Measurements from ENCODE around the gene CDH24. TPM values are rescaled to one million over a fixed set of nuclear protein-coding genes. Genes with fewer than 3 reads are reported as not detected.

The CDH24 gene
- total and polyA plus RNA-seq, 9 of the 15 experiments (the other 6 are each of a cell fraction or from before 2014, with no cell fraction given): 0.04 to 16.2 (median 4.9) TPM

- H2AFZ ChIP-seq (ENCODE audit: low read depth, low read length): no peak overlapping the region
- FAIRE-seq: no peak
- BruUV-seq (replicated peaks): no TSS peak
- DNase-seq (ENCODE audit: extremely low read depth in 1 of 4, low spot score in 3 of 4): no peak
- ATAC-seq: no peak
- no peaks in the 10 kb centered on the region for H3K9me1 ChIP-seq (ENCODE audit: control insufficient read depth, insufficient read depth, low read length)
- H3K27ac ChIP-seq (ENCODE audit: extremely low read depth, low read depth, low read length): no peak overlapping the region
- ChIA-PET CTCF (ENCODE audit: low intra/inter-chr PET ratio) (no interaction called here), POLR2A (interaction anchor here (0.6 to 6.6 kb wide), 10 partner anchors 8 to 1292 kb away, joined by 3 to 65 read pairs (median 4); no protein-coding TSS in a partner anchor)
- H3K27me3 ChIP-seq (ENCODE audit: control insufficient read depth in 2 of 2, insufficient read depth in 2 of 2, low read length in 2 of 2): no peaks in the 10 kb centered on the region
- no peaks in the 10 kb centered on the region; the same call in 2 of the 3 replicates for H3K79me2 ChIP-seq (ENCODE audit: control insufficient read depth, insufficient read depth, low read length)
- H3K4me3 ChIP-seq: no peak overlapping the region
- peaks cover 10% of the 10 kb centered on the region; the same call in 1 of the 2 replicates for H4K20me1 ChIP-seq (replicated peaks; ENCODE audit: control insufficient read depth, insufficient read depth, low read length)
- 51% methylated on average over 8 of the region's 8 CpGs for WGBS (ENCODE audit: insufficient coverage, low coverage, missing lambda C conversion rate)
- H3K4me1 ChIP-seq (replicated peaks in 1 of 2; ENCODE audit: control insufficient read depth in 2 of 2, insufficient read depth in 2 of 2, low read length in 2 of 2): peaks cover 17 to 41% of the 10 kb centered on the region in 2 experiments; a peak in 4 of 5 replicates
- H3K9me3 ChIP-seq (replicated peaks; ENCODE audit: control insufficient read depth, insufficient read depth, low read depth, low read length): no peaks in the 10 kb centered on the region
- peaks cover 30% of the 10 kb centered on the region for H3K36me3 ChIP-seq (ENCODE audit: control insufficient read depth, insufficient read depth, low read length)
- in situ Hi-C loops (cut with MboI): no loop called here
- TF ChIP-seq RNF219 (CRISPR knock-in tag; IDR thresholded peaks at IDR 0.05) (no peak), COPS2 (conservative IDR thresholded peaks at IDR 0.05) (no peak), NFRKB (IDR thresholded peaks at IDR 0.05; ENCODE audit: low read depth) (no peak), RBM39 (optimal IDR thresholded peaks at IDR 0.05; ENCODE audit: low read depth, low read length) (no peak), ZNF77 (CRISPR knock-in tag; IDR thresholded peaks at IDR 0.05) (no peak), ZNF263 (CRISPR knock-in tag; IDR thresholded peaks at IDR 0.05; ENCODE audit: borderline replicate concordance) (0 out of 2 replicates have a peak, but pooled peaks have one; percentile 21), BCL6 (CRISPR knock-in tag; IDR thresholded peaks at IDR 0.05) (no peak), TCF7 (IDR thresholded peaks at IDR 0.05; ENCODE audit: borderline replicate concordance) (no peak)
- no peak overlapping the region for H3K4me2 ChIP-seq (ENCODE audit: insufficient read depth, low read length)
- intact Hi-C loops (cut with micrococcal nuclease): no loop called here
- no peak overlapping the region for H3K9ac ChIP-seq (ENCODE audit: insufficient read depth in 1 of 2, low read depth in 2 of 2, low read length in 2 of 2)
Observed at GRCh38 chr14:23023022-23023794, 34.1 kb downstream of the CDH24 start.
